Left renal cortex interstitium (tissue), 4 donors: ENCODE data around the gene ATP6V0C. TPM values are rescaled to one million over a fixed set of nuclear protein-coding genes. Genes with fewer than 3 reads are reported as not detected.
A peak's percentile ranks its signal among the peaks of the same experiment; 100 is the strongest.
"Not testable (repeated sequence)": the region's sequence is repeated elsewhere in the genome, so short reads cannot be mapped to it uniquely, and the experiment has no call there.

Source experiments
- DNase-seq, 4 donors: peaks; one replicate each; pipeline ENCODE4 v3.0.0-alpha.2; 2013; ENCODE audit warnings: low read depth in 4 of 4, low spot score in 2 of 4, missing footprints in 1 of 4
- polyA plus RNA-seq, 4 donors: library from polyadenylated mRNA; unstranded; fragments of 120-200 nt; gene quantifications; one replicate each; pipeline ENCODE4 v1.2.1, GENCODE V29; 2013; ENCODE audit not compliant: insufficient read length in 4 of 4

The ATP6V0C gene
- polyA plus RNA-seq, 4 donors = 156 to 274 (median 248) TPM

GRCh38 chr16:2524339-2524938 lies 10.7 kb downstream of the ATP6V0C start:
- no peak for DNase-seq

- DNase-seq = no peak
Observed at GRCh38 chr16:2526135-2526534, 12.4 kb downstream of the ATP6V0C start.

DNA sequence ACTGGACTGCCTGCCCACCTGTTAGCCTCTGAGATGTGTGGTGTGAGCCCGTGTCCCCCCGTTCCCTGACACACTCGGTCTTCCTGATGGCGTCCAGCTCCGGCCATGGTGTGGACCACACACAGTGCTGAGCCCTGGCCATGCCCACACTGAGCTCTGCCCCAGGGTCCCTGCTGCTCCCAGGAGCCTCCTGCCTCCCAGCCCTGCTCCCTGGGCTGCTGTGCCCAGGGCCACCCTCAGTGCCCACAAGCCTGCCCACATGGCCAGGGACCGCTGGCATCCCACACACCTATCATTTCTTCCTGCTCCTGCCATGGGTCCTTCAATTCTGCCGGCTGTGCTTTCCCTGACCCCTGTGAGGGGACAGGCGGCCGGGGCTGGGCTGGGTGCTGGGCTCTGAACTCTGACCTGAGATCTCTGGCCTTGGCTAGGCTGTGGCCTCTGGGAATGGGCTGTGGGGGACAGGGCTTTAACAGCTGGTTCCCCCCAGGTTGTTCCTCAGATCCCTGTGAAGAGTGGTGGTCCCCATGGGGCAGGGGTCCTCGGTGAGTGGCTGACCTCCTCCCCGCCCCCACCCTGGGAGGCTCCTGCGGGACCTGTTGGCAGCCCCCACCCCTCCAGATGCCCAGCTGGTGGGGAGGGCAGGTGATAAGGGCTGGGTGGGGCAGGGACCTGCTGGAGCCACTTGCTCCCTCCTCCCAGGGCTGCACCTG lies 13.5 kb downstream of the ATP6V0C start:
- DNase-seq = no peak

DNA sequence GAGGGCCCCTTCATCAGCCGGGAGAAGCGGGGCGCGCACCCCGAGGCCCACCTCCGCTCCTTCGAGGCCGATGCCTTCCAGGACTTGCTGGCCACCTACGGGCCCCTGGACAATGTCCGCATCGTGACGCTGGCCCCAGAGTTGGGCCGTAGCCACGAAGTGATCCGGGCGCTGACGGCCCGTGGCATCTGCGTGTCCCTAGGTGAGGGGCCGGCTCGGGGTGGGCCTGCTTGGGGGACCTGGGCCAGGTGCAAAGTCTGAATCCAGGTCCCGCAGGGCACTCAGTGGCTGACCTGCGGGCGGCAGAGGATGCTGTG lies 14.0 kb downstream of the ATP6V0C start:
- no peak for DNase-seq

GRCh38 chr16:2528161-2529060 lies 14.7 kb downstream of the ATP6V0C start:
- DNase-seq = no peak

GRCh38 chr16:2529061-2529931 lies 15.5 kb downstream of the ATP6V0C start:
- no peak for DNase-seq

- no peak for DNase-seq
Observed at GRCh38 chr16:2529961-2530628, 16.3 kb downstream of the ATP6V0C start.

DNA sequence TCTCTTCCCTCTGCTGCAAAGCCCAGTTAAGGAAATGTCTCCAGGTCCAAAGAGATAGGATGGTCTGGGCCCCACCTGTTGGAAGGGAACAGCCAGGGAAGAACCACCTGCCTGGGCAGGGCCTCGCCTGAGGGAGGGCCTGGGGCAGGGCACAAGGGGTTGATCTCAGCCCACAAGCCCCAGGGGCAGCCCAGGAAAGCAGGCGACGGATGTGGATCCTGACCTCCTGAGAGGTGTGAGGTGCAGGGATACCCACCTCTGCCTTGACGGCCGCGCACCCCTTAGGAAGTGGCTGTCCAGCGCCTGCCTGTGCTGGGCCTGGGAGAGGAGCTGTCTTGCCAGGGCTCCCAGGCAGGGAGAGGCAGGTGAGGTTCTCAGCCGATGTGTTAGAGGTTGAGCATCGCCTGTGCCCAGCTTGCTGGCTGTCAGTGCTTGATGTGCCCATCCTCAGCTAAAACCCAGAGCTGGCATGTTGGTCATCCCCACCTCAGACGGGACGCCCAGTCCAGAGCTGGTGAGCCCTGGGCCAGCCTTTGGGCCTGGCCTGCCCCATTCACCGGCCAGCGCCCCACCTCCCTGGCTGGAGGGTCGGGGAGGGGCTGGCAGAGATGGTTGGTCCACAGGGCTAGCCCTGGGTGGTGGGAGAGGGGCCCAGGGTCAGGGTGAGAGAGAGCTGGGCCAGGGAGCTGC lies 17.0 kb downstream of the ATP6V0C start:
- DNase-seq = no peak

DNA sequence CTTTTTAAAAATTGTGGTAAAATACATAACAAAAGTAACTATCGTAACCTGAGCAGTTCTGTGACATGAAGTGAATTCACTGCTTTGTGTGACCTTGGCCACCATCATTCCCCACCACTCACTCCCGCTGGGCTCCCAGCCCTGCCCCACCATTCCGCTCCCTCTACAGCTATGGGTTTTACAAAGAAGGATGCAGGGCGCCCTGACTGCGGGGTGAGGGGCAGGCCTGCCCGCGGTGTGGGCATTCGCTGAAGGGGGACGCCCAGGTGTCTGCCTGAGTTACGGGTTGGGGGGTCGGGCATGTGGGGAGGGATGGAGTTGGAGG lies 17.6 kb downstream of the ATP6V0C start, which contains the start of gene CEMP1:
TSS of gene CEMP1 (minus strand) at position 38 of the 325 bp plus-strand sequence. CDS start 335 bp downstream, outside the sequence.
- DNase-seq = no peak

DNA sequence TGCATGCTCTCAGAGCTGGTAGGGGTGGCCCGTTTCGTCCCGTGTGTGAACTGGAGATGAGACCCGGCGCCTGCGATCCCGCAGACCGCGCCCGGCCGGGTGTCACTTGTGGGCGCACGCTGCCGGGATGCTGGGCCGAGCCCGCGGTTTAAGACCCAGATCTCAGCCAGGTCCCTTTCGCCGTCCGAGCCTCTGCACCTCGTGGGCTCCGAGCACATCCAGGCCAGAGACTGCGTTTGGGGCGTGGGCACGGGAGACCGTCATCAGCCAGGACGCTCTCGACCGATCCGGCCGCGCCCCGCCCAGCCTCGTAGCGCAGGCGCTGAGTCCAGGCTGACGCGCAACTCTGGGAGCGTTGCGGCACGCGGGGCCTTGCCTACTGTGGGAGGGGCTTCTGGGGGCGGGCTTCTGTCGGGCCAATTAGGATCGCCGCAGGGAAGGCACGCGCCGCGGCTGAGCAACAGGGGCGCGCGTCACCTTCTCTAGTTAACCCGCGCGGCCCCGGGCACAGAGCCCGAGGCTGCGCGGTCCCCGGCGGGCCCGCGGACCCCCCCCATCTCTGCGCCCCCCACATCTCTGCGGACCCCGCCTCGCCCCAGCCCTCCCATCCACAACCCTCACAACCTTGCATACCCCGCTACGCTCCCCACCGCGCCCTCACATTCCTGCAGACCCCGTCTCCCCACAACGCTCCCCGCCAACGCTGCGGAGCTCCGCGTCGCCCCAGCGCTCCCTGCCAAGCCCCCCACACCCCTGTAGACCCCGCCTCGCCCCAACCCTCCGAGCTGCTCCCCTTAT lies 18.1 kb downstream of the ATP6V0C start:
- peak in 3 of 4 donors; percentile 90 to 94 (median 91) for DNase-seq

DNA sequence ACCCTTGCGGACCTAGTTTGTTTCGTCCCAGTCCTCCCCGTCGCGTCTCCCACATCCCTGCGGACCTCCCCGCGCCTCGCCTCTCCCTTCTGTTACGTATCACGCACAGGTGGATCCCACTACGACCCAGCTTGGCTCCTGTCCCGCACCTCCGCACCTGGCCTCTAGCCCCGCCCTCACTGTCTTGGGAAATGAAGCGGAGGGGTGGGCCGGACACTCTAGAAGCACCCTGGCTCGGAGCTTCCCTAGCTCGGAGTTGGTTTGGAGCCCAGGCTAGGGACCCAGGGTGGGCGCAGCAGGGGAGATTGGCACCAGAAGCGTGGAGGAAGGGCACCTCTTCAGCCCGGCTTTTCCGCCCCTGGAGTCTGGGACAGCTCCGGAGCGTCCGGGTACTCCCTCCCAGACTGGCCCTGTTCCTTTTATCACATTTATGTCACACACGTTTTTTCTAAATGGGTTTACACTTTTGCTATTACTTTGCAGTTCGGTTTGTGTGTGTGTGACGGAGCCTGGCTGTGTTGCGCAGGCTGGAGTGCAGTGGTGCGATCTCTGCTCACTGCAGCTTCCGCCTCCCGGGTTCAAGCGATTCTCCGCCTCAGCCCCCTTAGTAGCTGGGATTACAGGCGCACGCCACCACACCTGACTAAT lies 18.9 kb downstream of the ATP6V0C start:
- DNase-seq = no peak

DNA sequence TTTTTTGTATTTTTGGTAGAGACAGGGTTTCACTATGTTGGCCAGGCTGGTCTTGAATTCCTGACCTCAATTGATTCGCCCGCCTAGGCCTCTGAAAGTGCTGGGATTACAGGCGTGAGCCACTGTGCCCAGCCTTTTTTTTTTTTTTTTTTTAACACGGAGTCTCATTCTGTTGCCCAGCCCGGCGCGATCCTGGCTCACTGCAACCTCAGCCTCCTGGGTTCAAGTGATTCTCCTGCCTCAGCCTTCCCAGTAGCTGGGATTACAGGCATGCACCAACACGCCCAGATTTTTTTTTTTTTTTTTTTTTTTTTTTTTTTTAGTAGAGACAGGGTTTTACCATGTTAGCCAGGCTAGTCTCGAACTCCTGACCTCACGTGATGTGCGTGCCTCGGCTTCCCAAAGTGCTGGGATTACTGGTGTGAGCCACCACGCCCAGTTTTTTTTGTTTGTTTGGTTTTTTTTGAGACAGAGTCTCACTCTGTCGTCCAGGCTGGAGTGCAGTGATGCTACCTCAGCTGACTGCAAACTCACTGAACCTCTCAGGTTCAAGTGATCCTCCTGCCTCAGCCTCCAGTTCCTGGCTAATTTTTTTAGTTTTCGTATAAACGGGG lies 19.5 kb downstream of the ATP6V0C start:
- not testable (repeated sequence) for DNase-seq

DNA sequence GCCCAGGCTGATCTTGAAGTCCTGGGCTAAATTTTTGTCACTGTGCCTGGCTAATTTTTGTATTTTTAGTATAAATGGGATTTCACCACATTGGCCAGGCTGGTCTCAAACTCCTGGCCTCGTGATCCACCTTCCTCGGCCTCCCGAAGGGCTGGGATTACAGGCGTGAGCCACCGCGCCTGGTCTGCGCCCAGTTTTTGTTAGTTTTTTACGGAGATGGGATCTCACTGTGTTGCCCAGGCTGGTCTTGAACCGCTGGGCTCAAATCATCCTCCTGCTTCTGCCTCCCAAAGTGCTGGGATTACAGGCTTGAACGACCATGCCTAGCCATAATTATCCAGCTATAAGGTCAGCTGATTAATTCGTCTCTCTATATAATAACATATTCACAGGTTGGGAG lies 20.2 kb downstream of the ATP6V0C start:
- no peak for DNase-seq

- not testable (repeated sequence) for DNase-seq
Observed at GRCh38 chr16:2534335-2534734, 20.6 kb downstream of the ATP6V0C start.

GRCh38 chr16:2535625-2536013 lies 21.9 kb downstream of the ATP6V0C start:
- DNase-seq = no peak

GRCh38 chr16:2537451-2538379 lies 24.0 kb downstream of the ATP6V0C start, which contains the start of gene PDPK1:
Gene PDPK1 (plus strand): TSS chr16:2538021. CDS start chr16:2538113, 92 bp downstream.
- DNase-seq = peak in 3 of 4 donors; percentile 83 to 92 (median 83)
